GM12891 (cell line): ENCODE measurements around the gene LDHB.

Experiments used
- PAX5 ChIP-seq: IDR thresholded peaks from 2 replicates; pipeline ENCODE4 v1.6.1; 2011; ENCODE audit warnings: low read length, moderate library complexity, mild to moderate bottlenecking; ENCODE audit not compliant: insufficient read depth, severe bottlenecking
- POLR2A ChIP-seq: IDR thresholded peaks from 2 replicates; pipeline ENCODE4 v1.6.1; 2011; ENCODE audit warnings: low read depth, low read length, control low read depth
- POLR2AphosphoS5 ChIP-seq: IDR thresholded peaks from 2 replicates; pipeline ENCODE4 v1.6.1; 2011; ENCODE audit warnings: low read depth, low read length, control low read depth
- POU2F2 ChIP-seq: IDR thresholded peaks from 2 replicates; pipeline ENCODE4 v1.6.1; 2011; ENCODE audit warnings: low read depth, mild to moderate bottlenecking, control low read depth, low read length, moderate library complexity
- TAF1 ChIP-seq: IDR thresholded peaks from 2 replicates; pipeline ENCODE4 v1.6.1; 2011; ENCODE audit warnings: low read depth, low read length, control low read depth

DNA sequence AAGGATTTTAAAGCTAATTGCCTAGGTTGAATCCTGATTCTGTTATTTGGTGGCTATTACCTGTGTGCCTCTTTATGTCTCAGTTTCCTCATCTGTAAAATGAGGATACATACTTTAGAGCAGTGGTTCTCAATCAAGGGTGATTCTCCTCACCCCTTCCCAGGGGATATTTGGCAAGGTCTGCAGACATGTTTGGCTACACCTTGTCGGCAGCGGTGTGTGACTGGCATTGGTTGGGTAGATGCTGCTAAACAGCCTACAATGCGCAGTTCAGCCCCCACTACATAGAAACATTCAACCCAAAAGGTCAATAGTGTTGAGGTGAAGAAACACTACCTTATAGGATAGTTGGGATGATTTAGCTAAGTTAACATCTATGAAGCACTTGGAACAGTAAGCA, 23.4 kb downstream of the LDHB start:
- TF ChIP-seq POLR2A (no peak), PAX5 (no peak), TAF1 (no peak), POLR2AphosphoS5 (0 out of 2 replicates have a peak, but pooled peaks have one; percentile 45), POU2F2 (no peak)
